Common myeloid progenitor, CD34-positive (primary cell): ENCODE results near the gene IGF2BP1.

ENCODE experiments used
- CTCF ChIA-PET: fragments of 350-600 bp; sonication (Branson Sonifier 250); formaldehyde crosslinking; loops from one replicate; lab custom pipeline; 2021; ENCODE audit warnings: antibody characterized with exemption; lab: Charles Lee
- POLR2A ChIA-PET: fragments of 350-600 bp; sonication (Branson Sonifier 250); formaldehyde crosslinking; loops from one replicate; lab custom pipeline; 2021; ENCODE audit warnings: antibody characterized with exemption; lab: Charles Lee
- DNase-seq, 3 donors: peaks; one replicate each; pipeline versions ENCODE4 v3.0.0 to v3.0.0-alpha.2; 2013
- H3K27ac ChIP-seq, 2 experiments: 1 replicate in 1 of 2; 2 replicates in 1 of 2; pipeline ENCODE4 v1.7.0; 2013; ENCODE audit warnings: inconsistent platforms in 2 of 2, low read length in 2 of 2, mild to moderate bottlenecking in 2 of 2, low read depth in 1 of 2, moderate library complexity in 1 of 2; ENCODE audit not compliant: severe bottlenecking in 2 of 2, insufficient read depth in 1 of 2, poor library complexity in 1 of 2
- H3K27me3 ChIP-seq, 5 experiments: replicated peaks in 2 of 5; 1 replicate in 3 of 5; 2 replicates in 2 of 5; pipeline versions ENCODE4 v1.6.1 to v1.7.0; 2013; ENCODE audit warnings: low read length in 4 of 5, mild to moderate bottlenecking in 2 of 5, moderate library complexity in 2 of 5, inconsistent platforms in 1 of 5; ENCODE audit not compliant: insufficient read depth in 5 of 5, control insufficient read depth in 4 of 5
- H3K36me3 ChIP-seq, 4 experiments: 1 replicate in 2 of 4; 2 replicates in 2 of 4; pipeline versions ENCODE4 v1.6.1 to v1.7.0; 2013; ENCODE audit warnings: low read length in 3 of 4, control low read depth in 1 of 4, mild to moderate bottlenecking in 1 of 4; ENCODE audit not compliant: control insufficient read depth in 4 of 4, insufficient read depth in 4 of 4
- H3K4me1 ChIP-seq, 4 experiments: 1 replicate in 3 of 4; 2 replicates in 1 of 4; pipeline versions ENCODE4 v1.6.1 to v1.7.1; 2013; ENCODE audit warnings: low read length in 3 of 4, mild to moderate bottlenecking in 3 of 4, control low read depth in 1 of 4, inconsistent platforms in 1 of 4, moderate library complexity in 1 of 4; ENCODE audit not compliant: control insufficient read depth in 4 of 4, insufficient read depth in 4 of 4; ENCODE audit errors: control extremely low read depth in 1 of 4
- H3K4me3 ChIP-seq, 7 experiments: 1 replicate in 4 of 7; 2 replicates in 3 of 7; pipeline versions ENCODE4 v1.5.1 to v1.7.0; 2013; ENCODE audit warnings: mild to moderate bottlenecking in 7 of 7, low read length in 6 of 7, moderate library complexity in 6 of 7, inconsistent platforms in 2 of 7, low read depth in 2 of 7, control low read depth in 1 of 7; ENCODE audit not compliant: insufficient read depth in 4 of 7, control insufficient read depth in 1 of 7; ENCODE audit errors: extremely low read depth in 1 of 7
- H3K9me3 ChIP-seq, 5 experiments: 1 replicate in 4 of 5; 2 replicates in 1 of 5; pipeline versions ENCODE4 v1.6.1 to v1.7.1; 2013; ENCODE audit warnings: low read length in 4 of 5, mild to moderate bottlenecking in 2 of 5, inconsistent platforms in 1 of 5, low read depth in 1 of 5, moderate library complexity in 1 of 5; ENCODE audit not compliant: control insufficient read depth in 4 of 5, insufficient read depth in 2 of 5; ENCODE audit errors: control extremely low read depth in 1 of 5
- WGBS: methylation state at CpG from one replicate; pipeline ENCODE4 v1.1.5; 2013; ENCODE audit not compliant: insufficient coverage; 5-methylcytosine and 5-hydroxymethylcytosine counted together

Gene IGF2BP1

GRCh38 chr17:48989100-48989499 lies 8.1 kb upstream of the IGF2BP1 start:
- no CpG with 5 or more reads among the region's 4 CpGs for WGBS
- POLR2A ChIA-PET = no interaction called here

GRCh38 chr17:48990882-48991357 lies 6.3 kb upstream of the IGF2BP1 start:
- no CpG with 5 or more reads among the region's 2 CpGs for WGBS
- H3K4me3 ChIP-seq = no peak overlapping the region
- H3K27ac ChIP-seq = no peak overlapping the region
- ChIA-PET POLR2A (no interaction called here), CTCF (no interaction called here)
- DNase-seq = no peak
- no peaks in the 10 kb centered on the region for H3K9me3 ChIP-seq
- no peaks in the 10 kb centered on the region for H3K36me3 ChIP-seq
- peaks cover 14 to 79% (median 35%) of the 10 kb centered on the region in 5 experiments for H3K27me3 ChIP-seq
- H3K4me1 ChIP-seq = peaks cover 0 to 6% (median 2%) of the 10 kb centered on the region in 4 experiments

More at GRCh38 chr17:48989100-48989499, 8.1 kb upstream of the IGF2BP1 start:
- peaks cover 10 to 74% (median 29%) of the 10 kb centered on the region in 5 experiments for H3K27me3 ChIP-seq
- no peak overlapping the region for H3K27ac ChIP-seq
- no peak for DNase-seq
- CTCF ChIA-PET = no interaction called here
- H3K9me3 ChIP-seq = no peaks in the 10 kb centered on the region
- no peaks in the 10 kb centered on the region for H3K4me1 ChIP-seq
- H3K4me3 ChIP-seq = no peak overlapping the region
- no peaks in the 10 kb centered on the region for H3K36me3 ChIP-seq

- Histone ChIP-seq H3K9me3 (no peaks in the 10 kb centered on the region), H3K4me1 (peaks cover 0 to 15% (median 8%) of the 10 kb centered on the region in 4 experiments), H3K4me3 (no peak overlapping the region), H3K36me3 (no peaks in the 10 kb centered on the region), H3K27me3 (peaks cover 17 to 86% (median 43%) of the 10 kb centered on the region in 5 experiments), H3K27ac (peak overlapping the region in 1 of 2 experiments; percentile 49)
- no peak for DNase-seq
- ChIA-PET POLR2A (no interaction called here), CTCF (no interaction called here)
- WGBS = no CpG with 5 or more reads among the region's 2 CpGs
Measured at GRCh38 chr17:48992444-48992843, 4.7 kb upstream of the IGF2BP1 start.

GRCh38 chr17:48993305-48993704 lies 3.9 kb upstream of the IGF2BP1 start:
- POLR2A ChIA-PET = no interaction called here
- H3K4me3 ChIP-seq = no peak overlapping the region
- H3K9me3 ChIP-seq = no peaks in the 10 kb centered on the region
- H3K27me3 ChIP-seq = peaks cover 17 to 90% (median 49%) of the 10 kb centered on the region in 5 experiments
- no peak for DNase-seq
- CTCF ChIA-PET = interaction anchor here (2.2 kb wide), 1 partner anchor 13 kb away, joined by 7 read pairs; no protein-coding TSS in a partner anchor
- H3K36me3 ChIP-seq = no peaks in the 10 kb centered on the region
- H3K27ac ChIP-seq = no peak overlapping the region
- H3K4me1 ChIP-seq = peaks cover 0 to 18% (median 15%) of the 10 kb centered on the region in 4 experiments

- CTCF ChIA-PET = interaction anchor here (0.8 to 2.2 kb wide), 3 partner anchors 10 to 39 kb away, joined by 3 to 7 read pairs (median 5); no protein-coding TSS in a partner anchor
- POLR2A ChIA-PET = no interaction called here
- Histone ChIP-seq H3K9me3 (no peaks in the 10 kb centered on the region), H3K27me3 (peaks cover 17 to 94% (median 54%) of the 10 kb centered on the region in 5 experiments), H3K36me3 (no peaks in the 10 kb centered on the region), H3K4me3 (no peak overlapping the region), H3K27ac (no peak overlapping the region), H3K4me1 (peaks cover 0 to 22% (median 15%) of the 10 kb centered on the region in 4 experiments)
- no peak for DNase-seq
Measured at GRCh38 chr17:48993951-48994350, 3.2 kb upstream of the IGF2BP1 start.

GRCh38 chr17:48994549-48995303 lies 2.5 kb upstream of the IGF2BP1 start:
- H3K27me3 ChIP-seq = peaks cover 17 to 95% (median 61%) of the 10 kb centered on the region in 5 experiments
- no peaks in the 10 kb centered on the region for H3K36me3 ChIP-seq
- H3K4me1 ChIP-seq = peaks cover 0 to 22% (median 15%) of the 10 kb centered on the region in 4 experiments
- H3K9me3 ChIP-seq = no peaks in the 10 kb centered on the region
- POLR2A ChIA-PET = no interaction called here
- DNase-seq = peak in 1 of 3 donors; percentile 33
- peak overlapping the region in 1 of 2 experiments; percentile 58 for H3K27ac ChIP-seq
- WGBS = 75% methylated on average over 2 of the region's 3 CpGs
- CTCF ChIA-PET = interaction anchor here (0.8 to 2.2 kb wide), 3 partner anchors 9 to 38 kb away, joined by 3 to 7 read pairs (median 5); no protein-coding TSS in a partner anchor
- no peak overlapping the region for H3K4me3 ChIP-seq
